Caki2 (cell line): Measurements from ENCODE around the gene NOTO. TPM values are rescaled to one million over a fixed set of nuclear protein-coding genes. Genes with fewer than 3 reads are reported as not detected.
A peak's percentile ranks its signal among the peaks of the same experiment; 100 is the strongest.

ENCODE experiments used
- DNase-seq: peaks from one replicate; pipeline ENCODE4 v3.0.0-alpha.2; 2015; ENCODE audit warnings: low read depth
- in situ Hi-C: cut with HindIII; loops from 2 replicates; pipeline ENCODE4 v1.10.0; 2016; ENCODE audit warnings: low sequenced_read_pairs, low pct_unique_long_range_greater_than_20kb, mixed read lengths
- total RNA-seq: library from RNA; depleted of rRNA; stranded (reverse); fragments of >200 nt; shearing (Covaris generic); gene quantifications from 2 replicates; pipeline ENCODE4 v1.2.3, GENCODE V29; 2014; ENCODE audit warnings: low replicate concordance

Gene NOTO
- total RNA-seq, 1 experiment from 2014 or later: not detected

GRCh38 chr2:73227086-73227485 is 24.7 kb downstream of the NOTO start:
- in situ Hi-C loops: no loop called here
- DNase-seq: no peak

- in situ Hi-C loops: no loop called here
- no peak for DNase-seq
These were observed 26.3 kb downstream of the NOTO start for GRCh38 chr2:73228631-73229030.

GRCh38 chr2:73232403-73233153 is 30.2 kb downstream of the NOTO start:
- in situ Hi-C loops: no loop called here
- no peak for DNase-seq

GRCh38 chr2:73233154-73233931 is 31.0 kb downstream of the NOTO start, which contains the start of gene PRADC1:
PRADC1 (minus strand) TSS chr2:73233239; CDS start chr2:73233160, 79 bp downstream.
- in situ Hi-C loops: no loop called here

GRCh38 chr2:73233932-73234832 is 31.8 kb downstream of the NOTO start, which contains the start of gene CCT7:
CCT7 (plus strand) TSS chr2:73234308; CDS start chr2:73234379, 71 bp downstream.
- peak; percentile 88 for DNase-seq
- in situ Hi-C loops: no loop called here

More at GRCh38 chr2:73233154-73233931, 31.0 kb downstream of the NOTO start, which contains the start of gene PRADC1:
- peak; percentile 99 for DNase-seq

GRCh38 chr2:73235315-73236028 is 33.1 kb downstream of the NOTO start:
- in situ Hi-C loops: no loop called here
- no peak for DNase-seq

GRCh38 chr2:73237168-73237567 is 34.8 kb downstream of the NOTO start:
- no peak for DNase-seq
- in situ Hi-C loops: no loop called here

- in situ Hi-C loops: no loop called here
- DNase-seq: no peak
These were observed 35.8 kb downstream of the NOTO start for GRCh38 chr2:73238149-73238548.

- DNase-seq: no peak
- in situ Hi-C loops: no loop called here
These were observed 36.6 kb downstream of the NOTO start for GRCh38 chr2:73238976-73239375.

- no peak for DNase-seq
- in situ Hi-C loops: no loop called here
These were observed 37.4 kb downstream of the NOTO start for GRCh38 chr2:73239776-73240175.

- in situ Hi-C loops: no loop called here
These were observed 41.7 kb downstream of the NOTO start for GRCh38 chr2:73243884-73244570.

GRCh38 chr2:73244580-73244979 is 42.2 kb downstream of the NOTO start:
- DNase-seq: no peak
- in situ Hi-C loops: no loop called here

More at GRCh38 chr2:73243884-73244570, 41.7 kb downstream of the NOTO start:
- DNase-seq: no peak

GRCh38 chr2:73246850-73247249 is 44.5 kb downstream of the NOTO start:
- in situ Hi-C loops: no loop called here
- DNase-seq: no peak

GRCh38 chr2:73249636-73250035 is 47.3 kb downstream of the NOTO start:
- no peak for DNase-seq
- in situ Hi-C loops: no loop called here

- DNase-seq: no peak
- in situ Hi-C loops: no loop called here
These were observed 48.8 kb downstream of the NOTO start for GRCh38 chr2:73250872-73251846.
